ENCODE results near the gene FOXO3.
A peak's percentile ranks its signal among the peaks of the same experiment; 100 is the strongest.

Gene FOXO3

DNA sequence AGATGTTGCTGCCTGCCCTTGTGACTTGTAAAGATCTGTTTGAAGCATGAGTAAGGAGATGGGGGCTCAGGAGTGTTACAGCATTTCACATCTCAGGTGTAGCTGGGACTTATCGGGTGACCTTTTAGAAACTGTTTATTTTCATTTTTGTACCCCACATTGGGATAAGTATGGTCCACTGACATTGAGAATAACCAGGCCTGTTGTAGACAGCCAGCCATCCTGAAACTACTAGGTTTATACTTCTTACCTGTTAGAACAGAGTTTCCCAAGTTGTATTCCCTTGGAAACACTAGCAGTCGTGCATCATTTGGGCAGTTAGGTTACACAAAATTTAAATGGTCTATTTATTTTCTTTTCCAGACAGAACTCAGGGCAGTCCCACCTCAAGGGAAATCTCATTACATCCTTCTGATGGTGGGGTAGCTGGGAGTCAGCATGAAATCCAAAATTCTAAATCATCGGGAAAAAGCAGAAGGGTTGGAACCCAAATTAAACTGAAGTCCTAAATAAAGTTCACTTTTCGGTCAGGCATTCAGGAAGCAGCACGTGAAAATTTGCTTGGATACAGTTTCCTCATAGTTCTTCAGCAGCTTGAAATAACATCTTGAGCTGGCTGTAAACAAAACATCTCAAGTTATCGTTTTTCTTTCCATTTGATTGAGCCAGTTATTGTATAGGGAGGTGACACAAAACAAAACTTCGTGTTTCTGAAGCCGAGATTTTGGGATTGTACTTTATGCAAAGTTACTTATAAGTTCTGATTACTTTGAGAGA lies 30.5 kb downstream of the FOXO3 start:
- H3K4me2 ChIP-seq, result peak overlapping the region in 9 of 11 experiments; percentile 5 to 75 (median 68); a peak in 15 of 22 replicates
- peak overlapping the region in 1 of 11 experiments; percentile 58; a peak in 2 of 22 replicates for H3K27ac ChIP-seq
- H3K4me1 ChIP-seq, result peaks cover 39 to 100% (median 70%) of the 10 kb centered on the region in 10 experiments
- no peaks in the 10 kb centered on the region for H3K27me3 ChIP-seq
- peaks cover 0 to 32% (median 12%) of the 10 kb centered on the region in 11 experiments; a peak in 8 of 22 replicates for H3K36me3 ChIP-seq
- peaks cover 96 to 100% (median 100%) of the 10 kb centered on the region in 11 experiments; a peak in 21 of 22 replicates for H4K20me1 ChIP-seq
- H3K9me3 ChIP-seq (replicated peaks in 1 of 11), result no peaks in the 10 kb centered on the region
- no peak overlapping the region; a peak in 1 of 22 replicates for H3K9ac ChIP-seq
- no peak for TF ChIP-seq Cebpa-rat (IDR thresholded peaks at IDR 0.05)
- H3K4me3 ChIP-seq, result no peak overlapping the region

DNA sequence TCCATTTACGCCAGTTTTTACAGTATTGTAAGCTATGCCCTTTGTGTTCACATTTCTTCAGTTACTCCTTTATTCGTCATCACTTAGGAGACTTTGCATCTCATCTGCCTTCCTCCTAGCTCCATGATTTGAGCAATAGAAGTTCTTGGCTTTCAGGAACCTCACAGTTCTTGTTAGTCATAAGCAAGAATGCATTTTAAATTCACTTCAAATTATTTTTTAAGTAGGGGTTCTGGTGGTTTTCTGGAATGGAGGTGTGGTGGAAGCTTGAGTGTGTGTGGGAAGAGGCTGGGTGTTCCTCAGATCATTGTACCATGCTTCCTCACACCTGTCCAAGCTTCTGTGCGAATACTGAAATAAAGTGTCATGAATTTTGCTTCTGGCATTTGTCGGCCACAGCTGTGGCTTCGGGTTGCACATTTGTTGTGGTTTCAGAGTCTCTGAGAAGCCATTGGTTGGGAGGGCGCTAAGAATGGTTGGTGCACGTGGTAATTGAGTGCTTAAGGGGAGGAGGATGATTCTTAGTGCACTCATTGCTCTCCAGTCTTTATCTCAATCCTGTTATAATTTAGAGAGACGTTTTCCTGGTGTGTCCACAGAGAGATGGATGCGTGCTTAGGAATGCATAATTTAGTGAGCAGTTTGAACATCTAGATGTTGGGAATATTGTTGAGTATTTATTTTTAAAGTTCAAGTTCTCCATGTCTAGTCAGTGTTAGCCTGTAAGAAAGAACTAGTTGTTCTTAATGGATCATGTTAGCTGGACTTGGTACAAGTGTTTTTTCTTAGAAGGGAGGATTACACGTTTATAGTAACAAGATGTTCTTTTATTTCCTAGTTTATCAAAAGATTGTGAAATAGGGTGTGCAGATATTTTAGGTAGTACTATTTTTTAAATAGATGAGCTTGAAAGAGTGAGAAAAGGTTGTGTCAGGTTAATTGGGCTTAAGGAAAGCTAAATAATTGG lies 31.9 kb downstream of the FOXO3 start:
- peak overlapping the region; percentile 51 to 75 (median 68) for H3K4me2 ChIP-seq
- H3K27ac ChIP-seq, result peak overlapping the region in 10 of 11 experiments; percentile 8 to 64 (median 30); a peak in 19 of 22 replicates
- peaks cover 0 to 32% (median 12%) of the 10 kb centered on the region in 11 experiments; a peak in 8 of 22 replicates for H3K36me3 ChIP-seq
- peak overlapping the region in 2 of 11 experiments; percentile 11 to 29; a peak in 2 of 22 replicates for H3K9ac ChIP-seq
- peaks cover 96 to 100% (median 100%) of the 10 kb centered on the region in 11 experiments; a peak in 21 of 22 replicates for H4K20me1 ChIP-seq
- H3K9me3 ChIP-seq (replicated peaks in 1 of 11), result no peaks in the 10 kb centered on the region
- H3K4me1 ChIP-seq, result peaks cover 47 to 100% (median 74%) of the 10 kb centered on the region in 10 experiments
- H3K27me3 ChIP-seq, result no peaks in the 10 kb centered on the region
- H3K4me3 ChIP-seq, result no peak overlapping the region
- TF ChIP-seq Cebpa-rat (IDR thresholded peaks at IDR 0.05), result peak in 2 of 11 experiments; percentile 33 to 53; a peak in 3 of 22 replicates

DNA sequence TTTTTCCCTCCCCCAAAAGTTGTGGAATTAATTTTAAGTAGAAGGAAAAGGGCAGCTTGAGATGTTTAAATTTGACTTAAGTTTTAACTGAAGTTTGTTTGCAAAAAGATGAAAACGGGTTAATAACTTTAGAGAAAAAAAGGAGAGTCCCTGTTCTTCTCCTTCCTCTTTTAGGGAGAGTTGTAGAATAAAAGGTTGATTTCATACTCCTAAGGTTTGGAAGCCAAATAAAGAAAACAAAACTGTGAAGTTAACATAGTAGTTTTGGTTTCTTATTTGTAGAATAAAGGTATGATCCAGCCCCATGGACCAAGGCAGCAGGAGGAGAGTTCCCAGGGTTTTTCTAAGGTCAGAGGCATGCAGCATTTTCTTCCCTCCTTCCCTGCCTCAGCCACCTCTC lies 33.4 kb downstream of the FOXO3 start:
- no peak overlapping the region for H3K27ac ChIP-seq
- peaks cover 45 to 100% (median 66%) of the 10 kb centered on the region in 10 experiments for H3K4me1 ChIP-seq
- peak overlapping the region in 7 of 11 experiments; percentile 57 to 75 (median 69); a peak in 12 of 22 replicates for H3K4me2 ChIP-seq
- H3K4me3 ChIP-seq, result no peak overlapping the region
- peaks cover 94 to 100% (median 100%) of the 10 kb centered on the region in 11 experiments; a peak in 21 of 22 replicates for H4K20me1 ChIP-seq
- H3K9me3 ChIP-seq (replicated peaks in 1 of 11), result no peaks in the 10 kb centered on the region
- H3K36me3 ChIP-seq, result peaks cover 0 to 34% (median 9%) of the 10 kb centered on the region in 11 experiments; a peak in 10 of 22 replicates
- H3K9ac ChIP-seq, result no peak overlapping the region
- no peaks in the 10 kb centered on the region for H3K27me3 ChIP-seq
- TF ChIP-seq Cebpa-rat (IDR thresholded peaks at IDR 0.05), result no peak

DNA sequence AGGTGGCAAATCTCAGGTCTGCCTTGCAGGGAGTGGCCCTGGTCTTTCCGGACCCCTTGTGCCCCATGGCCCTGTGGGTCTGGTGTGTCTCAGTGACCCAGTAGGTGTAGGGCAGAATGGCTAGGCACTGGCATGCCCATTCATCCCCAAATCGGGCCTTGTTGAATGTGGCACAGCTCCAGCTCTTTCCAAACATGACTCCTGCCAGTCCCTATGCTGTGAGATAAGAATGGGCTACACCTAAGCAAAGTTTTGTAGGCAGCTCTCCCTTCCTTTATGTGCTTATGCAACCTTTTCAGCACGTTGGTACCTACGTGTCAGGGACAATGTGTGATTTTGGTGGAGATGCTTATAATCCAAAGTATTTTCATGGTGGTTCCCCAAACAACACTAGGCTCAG lies 33.9 kb downstream of the FOXO3 start:
- Histone ChIP-seq H3K4me2 (peak overlapping the region in 5 of 11 experiments; percentile 57 to 75 (median 70); a peak in 6 of 22 replicates), H3K27ac (no peak overlapping the region), H3K27me3 (no peaks in the 10 kb centered on the region), H3K9me3 (replicated peaks in 1 of 11) (no peaks in the 10 kb centered on the region), H3K4me1 (peaks cover 41 to 100% (median 61%) of the 10 kb centered on the region in 10 experiments), H3K36me3 (peaks cover 0 to 35% (median 10%) of the 10 kb centered on the region in 11 experiments; a peak in 11 of 22 replicates), H3K4me3 (no peak overlapping the region), H3K9ac (no peak overlapping the region), H4K20me1 (peaks cover 94 to 100% (median 100%) of the 10 kb centered on the region in 11 experiments; a peak in 20 of 22 replicates)
- TF ChIP-seq Cebpa-rat (IDR thresholded peaks at IDR 0.05), result no peak

DNA sequence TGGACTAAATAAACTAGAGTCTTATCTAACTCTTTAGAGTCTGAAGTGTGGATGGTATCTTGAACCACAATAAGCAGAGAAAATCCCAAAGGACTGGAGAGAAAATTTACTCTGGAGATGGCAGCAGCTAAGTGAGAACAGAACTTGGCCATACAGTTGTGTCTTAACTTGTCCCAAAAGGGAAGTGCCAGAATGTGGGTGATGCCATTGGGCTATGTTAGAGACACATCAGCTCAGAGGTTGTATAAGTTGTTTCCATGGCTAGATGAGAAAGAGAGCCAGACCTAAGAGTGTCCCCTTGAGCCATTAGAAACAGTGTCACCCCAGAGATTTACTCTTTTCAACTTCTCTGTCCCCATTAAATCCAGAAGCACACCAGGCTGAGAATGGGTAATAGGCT lies 36.2 kb downstream of the FOXO3 start:
- Histone ChIP-seq H3K4me2 (peak overlapping the region in 10 of 11 experiments; percentile 2 to 63 (median 33); a peak in 17 of 22 replicates), H3K9ac (no peak overlapping the region), H3K9me3 (replicated peaks in 1 of 11) (no peaks in the 10 kb centered on the region), H3K4me1 (peaks cover 32 to 82% (median 46%) of the 10 kb centered on the region in 10 experiments), H3K27ac (no peak overlapping the region), H3K36me3 (peaks cover 0 to 31% (median 9%) of the 10 kb centered on the region in 11 experiments; a peak in 13 of 22 replicates), H3K4me3 (no peak overlapping the region), H4K20me1 (peaks cover 94 to 100% (median 100%) of the 10 kb centered on the region in 11 experiments; a peak in 20 of 22 replicates), H3K27me3 (no peaks in the 10 kb centered on the region)
- no peak for TF ChIP-seq Cebpa-rat (IDR thresholded peaks at IDR 0.05)

DNA sequence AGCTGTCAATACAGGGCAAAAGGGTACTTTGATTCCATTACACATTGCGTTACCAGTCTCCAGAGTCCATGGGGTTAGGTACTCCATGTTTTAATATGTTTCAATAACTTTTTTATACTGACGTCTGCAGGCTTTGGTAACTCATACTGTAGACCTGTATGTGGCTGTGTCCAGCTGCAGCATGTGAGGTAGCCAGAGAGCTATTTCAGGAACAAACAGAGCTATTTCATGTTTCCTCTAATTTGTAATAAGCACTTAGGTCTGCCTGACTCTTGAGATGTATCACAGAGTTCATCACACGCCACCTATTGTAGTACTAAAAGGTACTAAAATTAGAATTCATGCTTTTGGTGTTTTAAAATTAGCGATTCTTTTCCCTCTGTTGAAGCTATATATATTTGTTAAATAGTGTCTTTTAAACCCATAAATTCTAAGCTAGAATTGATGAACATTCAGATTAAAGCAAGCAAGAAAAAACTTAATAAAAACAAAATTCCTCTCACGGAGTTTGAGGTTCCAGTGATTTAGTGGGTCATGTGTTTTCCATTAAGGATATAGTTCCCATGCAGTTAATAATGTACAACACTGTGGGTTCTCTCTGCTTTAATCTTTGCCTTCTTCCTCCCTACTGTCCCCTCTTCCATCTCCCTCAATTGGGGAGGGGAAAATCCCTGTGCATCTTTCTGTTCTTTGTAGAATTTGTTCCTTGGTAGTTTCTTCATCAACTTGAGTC lies 37.0 kb downstream of the FOXO3 start:
- Histone ChIP-seq H3K36me3 (peaks cover 0 to 31% (median 9%) of the 10 kb centered on the region in 11 experiments; a peak in 13 of 22 replicates), H3K27me3 (no peaks in the 10 kb centered on the region), H3K9me3 (replicated peaks in 1 of 11) (no peaks in the 10 kb centered on the region), H3K4me2 (peak overlapping the region in 9 of 11 experiments; percentile 3 to 63 (median 34); a peak in 12 of 22 replicates), H3K9ac (no peak overlapping the region), H4K20me1 (peaks cover 91 to 100% (median 100%) of the 10 kb centered on the region in 11 experiments; a peak in 20 of 22 replicates), H3K27ac (0 out of 22 replicates have a peak overlapping the region, but pooled peaks of 1 of the 11 experiments have one; percentile 10), H3K4me1 (peaks cover 24 to 75% (median 38%) of the 10 kb centered on the region in 10 experiments), H3K4me3 (no peak overlapping the region)
- TF ChIP-seq Cebpa-rat (IDR thresholded peaks at IDR 0.05), result no peak

DNA sequence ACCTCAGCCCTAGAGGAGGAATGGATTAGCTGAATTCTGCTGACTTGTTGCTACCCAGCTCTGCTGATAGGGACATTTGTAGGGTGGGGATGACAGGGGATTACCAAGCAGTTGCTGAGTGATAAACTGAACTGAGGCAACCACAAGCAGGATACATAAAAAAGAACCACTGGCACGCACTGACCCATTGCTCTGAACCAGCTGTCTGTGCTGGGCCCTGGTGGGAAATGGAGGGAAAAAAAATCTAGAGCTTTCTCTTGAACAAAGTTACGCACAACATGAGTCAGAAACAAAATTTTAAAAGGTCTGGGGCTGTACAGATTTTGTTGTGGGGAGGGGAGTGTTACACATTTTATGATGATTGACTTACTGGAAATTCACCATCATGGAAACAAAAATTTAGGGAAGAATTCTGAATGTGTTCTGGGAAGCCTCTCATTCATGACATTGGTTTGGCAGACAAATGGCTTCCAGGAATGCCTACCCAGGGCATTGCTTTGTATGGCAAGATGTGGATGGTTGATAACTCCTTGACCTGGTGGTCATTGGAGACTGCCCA lies 37.7 kb downstream of the FOXO3 start:
- TF ChIP-seq Cebpa-rat (IDR thresholded peaks at IDR 0.05), result no peak
- H3K4me3 ChIP-seq, result no peak overlapping the region
- no peaks in the 10 kb centered on the region for H3K9me3 ChIP-seq (replicated peaks in 1 of 11)
- peaks cover 17 to 68% (median 32%) of the 10 kb centered on the region in 10 experiments for H3K4me1 ChIP-seq
- H3K4me2 ChIP-seq, result peak overlapping the region in 4 of 11 experiments; percentile 22 to 62 (median 54); a peak in 7 of 22 replicates
- no peaks in the 10 kb centered on the region for H3K27me3 ChIP-seq
- peak overlapping the region in 1 of 11 experiments; percentile 10; a peak in 1 of 22 replicates for H3K27ac ChIP-seq
- H3K9ac ChIP-seq, result no peak overlapping the region
- H4K20me1 ChIP-seq, result peaks cover 85 to 100% (median 100%) of the 10 kb centered on the region in 11 experiments; a peak in 20 of 22 replicates
- peaks cover 0 to 31% (median 9%) of the 10 kb centered on the region in 11 experiments; a peak in 13 of 22 replicates for H3K36me3 ChIP-seq

Measured in BLaER1 treated with 17β-estradiol and CSF1 and Interleukin-3, amounts not matched to agents 10 nM and 100 nM (cell line).